H9 (cell line): ENCODE measurements around the gene SYNGR4. TPM values are rescaled to one million over a fixed set of nuclear protein-coding genes. Genes with fewer than 3 reads are reported as not detected.

ENCODE experiments used
- DNase-seq: peaks from one replicate; pipeline ENCODE4 v3.0.0-alpha.2; 2017
- H2AFZ ChIP-seq: one replicate; pipeline ENCODE4 v1.6.1; 2013; ENCODE audit warnings: mild to moderate bottlenecking, low read length, control low read depth, moderate library complexity
- H2AK5ac ChIP-seq: 2 replicates; pipeline ENCODE4 v1.6.1; 2013; ENCODE audit warnings: low read length, control low read depth, mixed read lengths; ENCODE audit not compliant: insufficient read length
- H2BK120ac ChIP-seq: one replicate; pipeline ENCODE4 v1.6.1; 2013; ENCODE audit warnings: low read depth, mild to moderate bottlenecking, low read length, control low read depth, inconsistent platforms; ENCODE audit not compliant: poor library complexity, severe bottlenecking
- H2BK12ac ChIP-seq: 2 replicates; pipeline ENCODE4 v1.6.1; 2013; ENCODE audit warnings: low read length, control low read depth, mixed read lengths, low read depth; ENCODE audit not compliant: insufficient read length
- H2BK15ac ChIP-seq: 2 replicates; pipeline ENCODE4 v1.6.1; 2013; ENCODE audit warnings: low read depth, low read length, control low read depth
- H2BK20ac ChIP-seq: one replicate; pipeline ENCODE4 v1.6.1; 2013; ENCODE audit warnings: low read depth, mild to moderate bottlenecking, low read length, control low read depth, inconsistent platforms; ENCODE audit not compliant: poor library complexity, severe bottlenecking
- H2BK5ac ChIP-seq: 2 replicates; pipeline ENCODE4 v1.6.1; 2013; ENCODE audit warnings: low read length, control low read depth, mixed read lengths; ENCODE audit not compliant: insufficient read length
- H3K14ac ChIP-seq: 2 replicates; pipeline ENCODE4 v1.6.1; 2013; ENCODE audit warnings: low read length, control low read depth; ENCODE audit not compliant: insufficient read depth
- H3K18ac ChIP-seq: 2 replicates; pipeline ENCODE4 v1.6.1; 2013; ENCODE audit warnings: low read depth, mild to moderate bottlenecking, mixed read lengths, low read length, control low read depth; ENCODE audit not compliant: insufficient read length
- H3K23ac ChIP-seq: 2 replicates; pipeline ENCODE4 v1.6.1; 2013; ENCODE audit warnings: low read length, control low read depth, mixed read lengths, low read depth; ENCODE audit not compliant: insufficient read length
- H3K23me2 ChIP-seq: 2 replicates; pipeline ENCODE4 v1.6.1; 2013; ENCODE audit warnings: low read depth, mild to moderate bottlenecking, mixed read lengths, low read length, control low read depth; ENCODE audit not compliant: insufficient read length, poor library complexity, severe bottlenecking
- H3K27ac ChIP-seq: 2 replicates; pipeline ENCODE4 v1.5.1; 2013; ENCODE audit warnings: low read length, control low read depth, mixed read lengths, low read depth; ENCODE audit not compliant: insufficient read length
- H3K27me3 ChIP-seq: 2 replicates; pipeline ENCODE4 v1.6.1; 2013; ENCODE audit warnings: low read length, control low read depth, inconsistent platforms; ENCODE audit not compliant: insufficient read depth
- H3K4ac ChIP-seq: 2 replicates; pipeline ENCODE4 v1.6.1; 2013; ENCODE audit warnings: low read depth, mild to moderate bottlenecking, control low read depth, inconsistent platforms, low read length, moderate library complexity
- H3K4me1 ChIP-seq: 2 replicates; pipeline ENCODE4 v1.6.1; 2013; ENCODE audit warnings: low read length, control low read depth, inconsistent platforms; ENCODE audit not compliant: insufficient read depth
- H3K4me2 ChIP-seq: 2 replicates; pipeline ENCODE4 v1.6.1; 2013; ENCODE audit warnings: low read length, control low read depth, mixed read lengths; ENCODE audit not compliant: insufficient read length, insufficient read depth
- H3K56ac ChIP-seq: 2 replicates; pipeline ENCODE4 v1.6.1; 2013; ENCODE audit warnings: low read depth, mild to moderate bottlenecking, mixed read lengths, low read length, control low read depth; ENCODE audit not compliant: insufficient read length
- H3K79me1 ChIP-seq: 2 replicates; pipeline ENCODE4 v1.6.1; 2013; ENCODE audit warnings: low read depth, mild to moderate bottlenecking, moderate library complexity, low read length, control low read depth, inconsistent platforms; ENCODE audit not compliant: insufficient read depth, poor library complexity, severe bottlenecking
- H3K79me2 ChIP-seq: 2 replicates; pipeline ENCODE4 v1.6.1; 2013; ENCODE audit warnings: low read length, control low read depth, inconsistent platforms; ENCODE audit not compliant: insufficient read depth
- H3K9ac ChIP-seq: 2 replicates; pipeline ENCODE4 v1.6.1; 2013; ENCODE audit warnings: low read length, control low read depth, mixed read lengths; ENCODE audit not compliant: insufficient read length; ENCODE audit errors: extremely low read depth
- H3K9me3 ChIP-seq: one replicate; pipeline ENCODE4 v1.6.1; 2013; ENCODE audit warnings: low read depth, low read length, inconsistent platforms; ENCODE audit not compliant: control insufficient read depth
- H3T11ph ChIP-seq: one replicate; pipeline ENCODE4 v1.6.1; 2013; ENCODE audit warnings: mild to moderate bottlenecking, low read length, control low read depth, inconsistent platforms
- H4K20me1 ChIP-seq: one replicate; pipeline ENCODE4 v1.6.1; 2013; ENCODE audit not compliant: control insufficient read depth, insufficient read length, insufficient read depth
- H4K5ac ChIP-seq: 2 replicates; pipeline ENCODE4 v1.6.1; 2013; ENCODE audit warnings: low read depth, mild to moderate bottlenecking, mixed read lengths, low read length, control low read depth; ENCODE audit not compliant: insufficient read length
- H4K8ac ChIP-seq: replicated peaks from 2 replicates; pipeline ENCODE4 v1.6.1; 2013; ENCODE audit warnings: low read length, control low read depth, mixed read lengths, low read depth; ENCODE audit not compliant: insufficient read length
- H4K91ac ChIP-seq: 2 replicates; pipeline ENCODE4 v1.6.1; 2013; ENCODE audit warnings: low read depth, mild to moderate bottlenecking, moderate library complexity, mixed read lengths, low read length, control low read depth; ENCODE audit not compliant: insufficient read length
- H3K27ac Mint-ChIP-seq, 3 experiments: 2 replicates in 2 of 3; 3 replicates in 1 of 3; pipeline ENCODE4 v1.8.0; 2020 to 2021; ENCODE audit warnings: mixed read lengths in 3 of 3, mild to moderate bottlenecking in 1 of 3, moderate library complexity in 1 of 3
- H3K27me3 Mint-ChIP-seq: 2 replicates; pipeline ENCODE4 v1.8.0; 2021; ENCODE audit warnings: low read depth, mild to moderate bottlenecking, moderate library complexity, mixed read lengths
- H3K36me3 Mint-ChIP-seq, 3 experiments: 2 replicates in 2 of 3; 3 replicates in 1 of 3; pipeline ENCODE4 v1.8.0; 2020 to 2021; ENCODE audit warnings: low read depth in 3 of 3, mixed read lengths in 3 of 3; ENCODE audit not compliant: insufficient read depth in 1 of 3
- H3K4me1 Mint-ChIP-seq, 2 experiments: 2 replicates each; pipeline ENCODE4 v1.8.0; 2020; ENCODE audit warnings: mixed read lengths in 2 of 2
- H3K4me3 Mint-ChIP-seq, 2 experiments: 2 replicates in 1 of 2; 3 replicates in 1 of 2; pipeline ENCODE4 v1.8.0; 2020 to 2021; ENCODE audit warnings: mild to moderate bottlenecking in 2 of 2, mixed read lengths in 2 of 2, moderate library complexity in 1 of 2
- H3K9me3 Mint-ChIP-seq, 2 experiments: 2 replicates in 1 of 2; 3 replicates in 1 of 2; pipeline ENCODE4 v1.8.0; 2020; ENCODE audit warnings: mild to moderate bottlenecking in 2 of 2, mixed read lengths in 2 of 2, moderate library complexity in 1 of 2
- CTCF ChIP-seq: fragments of 200-600 bp; sonication (generic); conservative IDR thresholded peaks from 3 replicates; pipeline ENCODE4 v1.8.0; 2021; ENCODE audit warnings: antibody characterized with exemption, mild to moderate bottlenecking
- WGBS: extraction: QIAGEN DNeasy Blood & Tissue Kit; methylation state at CpG from one replicate; pipeline ENCODE4 v1.1.7; 2013; ENCODE audit warnings: missing lambda C conversion rate, low lambda C conversion rate, mixed read lengths; ENCODE audit not compliant: insufficient read length; ENCODE audit errors: extremely low coverage; 5-methylcytosine and 5-hydroxymethylcytosine counted together
- total RNA-seq: library from RNA; stranded (reverse); gene quantifications from 2 replicates; pipeline ENCODE4 v1.2.1, GENCODE V29; 2021

The SYNGR4 gene
- total RNA-seq, 1 experiment from 2014 or later: 0.31 TPM

GRCh38 chr19:48396016-48396823 is 32.1 kb downstream of the SYNGR4 start:
- Histone ChIP-seq H2BK120ac (no peak overlapping the region), H3K4ac (no peak overlapping the region), H3K4me2 (no peak overlapping the region), H3K9ac (no peak overlapping the region), H4K20me1 (no peaks in the 10 kb centered on the region), H2AFZ (no peak overlapping the region), H3K18ac (no peak overlapping the region), H3K79me1 (no peaks in the 10 kb centered on the region), H4K8ac (no peak overlapping the region), H3K79me2 (no peaks in the 10 kb centered on the region; the same call in 1 of the 2 replicates), H3K27me3 (peaks cover 8% of the 10 kb centered on the region; the same call in 1 of the 2 replicates), H3K27ac (no peak overlapping the region), H3K14ac (no peak overlapping the region), H2BK5ac (no peak overlapping the region), H4K91ac (no peak overlapping the region), H3T11ph (no peak overlapping the region), H3K56ac (no peak overlapping the region), H4K5ac (no peak overlapping the region), H3K23me2 (peaks cover 20% of the 10 kb centered on the region), H2AK5ac (no peak overlapping the region), H3K9me3 (no peaks in the 10 kb centered on the region), H2BK15ac (no peak overlapping the region), H3K4me1 (peaks cover 9% of the 10 kb centered on the region; the same call in 1 of the 2 replicates), H2BK20ac (no peak overlapping the region), H2BK12ac (no peak overlapping the region), H3K23ac (no peak overlapping the region)
- peak overlapping the region in 1 of 2 experiments; percentile 66; a peak in 2 of 5 replicates for H3K4me3 Mint-ChIP-seq
- no CpG with 5 or more reads among the region's 24 CpGs for WGBS
- TF ChIP-seq CTCF: no peak
- H3K27me3 Mint-ChIP-seq: peaks cover 62% of the 10 kb centered on the region
- no peak for DNase-seq
- no peaks in the 10 kb centered on the region; a peak in 1 of 7 replicates for H3K36me3 Mint-ChIP-seq
- H3K9me3 Mint-ChIP-seq: no peaks in the 10 kb centered on the region; a peak in 1 of 5 replicates
- H3K27ac Mint-ChIP-seq: no peak overlapping the region; a peak in 1 of 7 replicates
- peaks cover 46 to 76% of the 10 kb centered on the region in 2 experiments for H3K4me1 Mint-ChIP-seq
